ENCODE measurements around the gene TRIM46. TPM values are rescaled to one million over a fixed set of nuclear protein-coding genes. Genes with fewer than 3 reads are reported as not detected.

The TRIM46 gene
- total RNA-seq, 1 donor: 0.52 TPM

Other genes with a start within 250 kb of the TRIM46 start
- 2.1 TPM for gene PMVK, start 237.1 kb upstream of the TRIM46 start, total RNA-seq
- gene PBXIP1, start 217.8 kb upstream of the TRIM46 start, total RNA-seq: 125 TPM
- gene PYGO2, start 212.1 kb upstream of the TRIM46 start, total RNA-seq: 13.4 TPM
- gene SHC1, start 203.1 kb upstream of the TRIM46 start, total RNA-seq: 22.2 TPM
- 5.9 TPM for gene CKS1B, start 199.2 kb upstream of the TRIM46 start, total RNA-seq
- gene FLAD1, start 190.5 kb upstream of the TRIM46 start, total RNA-seq: 11.3 TPM
- gene LENEP, start 180.3 kb upstream of the TRIM46 start, total RNA-seq: 0.63 TPM
- gene ZBTB7B, start 171.0 kb upstream of the TRIM46 start, total RNA-seq: 39.6 TPM
- gene DCST2, start 140.1 kb upstream of the TRIM46 start, total RNA-seq: 0.10 TPM
- gene DCST1, start 140.0 kb upstream of the TRIM46 start, total RNA-seq: 0.21 TPM
- gene ADAM15, start 122.5 kb upstream of the TRIM46 start, total RNA-seq: 25.1 TPM
- gene EFNA4, start 110.1 kb upstream of the TRIM46 start, total RNA-seq: 2.4 TPM
- gene EFNA3, start 95.0 kb upstream of the TRIM46 start, total RNA-seq: 0.21 TPM
- 0.84 TPM for gene EFNA1, start 46.0 kb upstream of the TRIM46 start, total RNA-seq
- 22.4 TPM for gene SLC50A1, start 38.0 kb upstream of the TRIM46 start, total RNA-seq
- gene DPM3, start 33.3 kb upstream of the TRIM46 start, total RNA-seq: 14.0 TPM
- 62.0 TPM for gene KRTCAP2, start 545 bp upstream of the TRIM46 start, total RNA-seq
- 8.0 TPM for gene THBS3, start 34.0 kb downstream of the TRIM46 start, total RNA-seq
- gene MTX1, start 34.8 kb downstream of the TRIM46 start, total RNA-seq: 16.1 TPM
- gene ENTREP3, start 81.6 kb downstream of the TRIM46 start, total RNA-seq: 2.1 TPM
- 17.9 TPM for gene SCAMP3, start 88.5 kb downstream of the TRIM46 start, total RNA-seq
- 18.2 TPM for gene CLK2, start 99.7 kb downstream of the TRIM46 start, total RNA-seq
- gene HCN3, start 103.6 kb downstream of the TRIM46 start, total RNA-seq: 0.21 TPM
- gene PKLR, start 127.6 kb downstream of the TRIM46 start, total RNA-seq: not detected
- gene FDPS, start 135.0 kb downstream of the TRIM46 start, total RNA-seq: 21.5 TPM
- 6.6 TPM for gene RUSC1, start 147.0 kb downstream of the TRIM46 start, total RNA-seq

Data from mononuclear cell (primary cell).